Measurements from ENCODE around the gene PRR12.

DNA sequence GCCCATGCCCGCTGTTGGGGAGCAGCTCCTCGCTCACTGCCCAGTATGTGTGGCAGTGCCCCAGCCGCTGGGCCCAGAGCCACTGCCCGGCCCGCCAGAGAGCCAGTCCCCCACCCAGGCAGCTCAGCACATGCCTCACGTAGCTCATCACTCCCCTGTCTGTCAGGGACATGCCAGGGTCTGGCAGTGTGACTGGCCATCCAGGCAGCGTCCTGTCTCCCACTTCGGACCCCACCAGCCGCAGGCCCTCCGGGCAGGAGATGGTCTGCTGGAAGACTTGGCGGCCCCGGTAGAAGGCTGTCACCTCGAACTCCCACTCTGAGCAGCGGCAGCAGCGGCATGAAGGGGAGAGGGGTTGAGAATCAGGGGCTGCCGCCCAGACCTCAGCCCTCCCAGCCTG, 71.0 kb downstream of the PRR12 start:
- TF ChIP-seq CTCF (IDR thresholded peaks at IDR 0.05), result no peak
- no peak for TF ChIP-seq EZH2 (IDR thresholded peaks at IDR 0.05; ENCODE audit: borderline replicate concordance, insufficient read depth, low read depth, low read length, poor library complexity, severe bottlenecking)
